ENCODE measurements around the gene C11orf52. TPM values are rescaled to one million over a fixed set of nuclear protein-coding genes. Genes with fewer than 3 reads are reported as not detected.

Gene C11orf52
- total RNA-seq, 2 donors from 2014 or later, result 1.5 to 8.3 TPM

DNA sequence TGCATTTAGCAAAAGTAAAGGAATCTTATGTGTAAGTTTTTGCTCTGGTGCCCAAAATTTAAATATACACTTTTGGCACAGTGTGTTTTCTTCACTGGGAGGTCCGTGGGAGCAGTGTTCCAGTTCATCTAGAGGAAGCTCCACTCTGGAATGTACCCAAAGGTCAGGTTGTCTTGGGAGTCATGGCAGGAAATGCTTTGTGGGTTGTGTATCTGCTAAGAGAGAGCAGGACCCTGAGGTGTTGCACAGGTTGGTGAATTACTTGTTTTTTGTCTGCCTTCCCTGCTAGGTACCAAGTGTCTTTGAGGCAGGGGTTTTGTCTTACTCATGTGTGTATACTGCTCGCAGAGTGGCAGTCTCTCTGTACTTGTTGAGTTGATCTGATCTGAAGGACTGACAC lies 55.7 kb downstream of the C11orf52 start:
- no peaks in the 10 kb centered on the region for H3K36me3 ChIP-seq
- peaks cover 0 to 35% of the 10 kb centered on the region in 2 donors for H3K4me1 ChIP-seq
- TF ChIP-seq, protein P1, sequence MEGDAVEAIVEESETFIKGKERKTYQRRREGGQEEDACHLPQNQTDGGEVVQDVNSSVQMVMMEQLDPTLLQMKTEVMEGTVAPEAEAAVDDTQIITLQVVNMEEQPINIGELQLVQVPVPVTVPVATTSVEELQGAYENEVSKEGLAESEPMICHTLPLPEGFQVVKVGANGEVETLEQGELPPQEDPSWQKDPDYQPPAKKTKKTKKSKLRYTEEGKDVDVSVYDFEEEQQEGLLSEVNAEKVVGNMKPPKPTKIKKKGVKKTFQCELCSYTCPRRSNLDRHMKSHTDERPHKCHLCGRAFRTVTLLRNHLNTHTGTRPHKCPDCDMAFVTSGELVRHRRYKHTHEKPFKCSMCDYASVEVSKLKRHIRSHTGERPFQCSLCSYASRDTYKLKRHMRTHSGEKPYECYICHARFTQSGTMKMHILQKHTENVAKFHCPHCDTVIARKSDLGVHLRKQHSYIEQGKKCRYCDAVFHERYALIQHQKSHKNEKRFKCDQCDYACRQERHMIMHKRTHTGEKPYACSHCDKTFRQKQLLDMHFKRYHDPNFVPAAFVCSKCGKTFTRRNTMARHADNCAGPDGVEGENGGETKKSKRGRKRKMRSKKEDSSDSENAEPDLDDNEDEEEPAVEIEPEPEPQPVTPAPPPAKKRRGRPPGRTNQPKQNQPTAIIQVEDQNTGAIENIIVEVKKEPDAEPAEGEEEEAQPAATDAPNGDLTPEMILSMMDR (IDR thresholded peaks at IDR 0.05), result no peak
- H3K9me3 ChIP-seq, result no peaks in the 10 kb centered on the region
- peak overlapping the region; percentile 91 to 94 for H3K27ac ChIP-seq
- no peak for DNase-seq (ENCODE audit: low spot score)
- H3K4me3 ChIP-seq, result no peak overlapping the region
- H3K27me3 ChIP-seq, result no peaks in the 10 kb centered on the region

DNA sequence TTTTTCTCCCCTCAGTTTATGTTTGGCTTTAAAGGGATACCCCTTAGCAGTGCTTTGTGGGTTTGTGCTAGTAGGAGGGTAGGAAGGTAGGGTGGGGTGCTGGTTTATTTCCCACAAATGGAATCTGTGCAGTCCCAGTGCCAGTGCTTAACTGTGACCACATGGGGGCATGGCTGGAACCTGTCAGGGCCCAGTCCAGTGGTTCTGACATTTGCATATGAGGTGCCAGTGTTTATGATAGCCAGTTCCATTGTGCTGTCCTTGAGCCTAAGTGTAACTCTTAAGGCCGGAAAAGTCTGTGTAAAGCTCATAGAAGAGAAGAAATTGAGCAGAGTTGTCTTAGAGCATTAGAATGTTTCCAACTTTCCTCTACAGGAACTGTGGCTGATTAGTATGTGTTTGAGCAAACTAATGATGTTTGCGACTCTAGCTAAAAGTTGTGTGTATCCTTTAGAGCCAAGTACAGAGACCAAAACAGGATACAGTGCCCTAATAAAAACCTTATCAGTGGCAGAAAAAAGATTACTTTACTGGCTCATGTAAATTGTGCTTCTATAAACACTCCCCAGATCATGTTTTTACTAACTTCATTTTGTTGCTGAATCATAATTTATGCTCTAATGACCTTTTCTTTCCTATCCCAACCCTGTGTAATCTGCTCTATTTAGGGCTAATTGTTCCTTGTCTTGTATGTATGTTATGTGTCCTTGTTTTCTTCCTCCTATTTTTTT lies 56.5 kb downstream of the C11orf52 start:
- Histone ChIP-seq H3K4me1 (peaks cover 0 to 41% of the 10 kb centered on the region in 2 donors), H3K36me3 (no peaks in the 10 kb centered on the region)
- DNase-seq (ENCODE audit: low spot score), result no peak

DNA sequence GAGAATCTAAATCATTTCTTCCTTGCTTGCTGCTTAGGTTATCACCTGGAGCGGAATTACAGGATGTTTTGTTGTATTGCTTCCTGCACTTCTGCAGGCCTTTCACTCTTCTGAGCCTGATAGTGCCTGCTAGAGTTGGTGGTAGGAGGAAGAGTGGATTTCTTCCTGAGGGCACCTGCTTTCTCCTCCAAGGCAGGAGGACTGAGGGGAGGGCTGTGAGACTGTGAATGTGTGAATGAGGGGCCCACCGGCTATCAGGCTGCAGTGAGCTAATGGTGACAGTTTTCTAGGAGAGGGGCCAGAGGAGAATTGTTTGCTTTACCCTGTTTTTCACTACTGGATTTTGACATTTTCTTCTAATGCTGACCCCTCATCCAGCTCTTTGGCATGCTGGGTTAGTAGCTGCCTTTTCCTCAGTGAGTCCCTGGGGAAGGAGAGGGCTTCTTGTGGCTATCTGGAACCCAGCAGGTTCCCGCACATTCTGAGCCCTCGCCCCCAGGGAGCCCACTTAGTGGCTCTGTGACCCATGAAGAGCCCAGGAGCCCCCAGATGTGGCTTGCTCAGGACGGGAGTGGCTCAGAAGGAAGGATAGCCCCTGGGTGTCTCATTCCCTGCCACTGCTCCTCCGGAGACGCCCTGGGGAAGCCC lies 57.5 kb downstream of the C11orf52 start:
- Histone ChIP-seq H3K36me3 (peaks cover 5% of the 10 kb centered on the region), H3K27ac (peak overlapping the region; percentile 91 to 94), H3K4me3 (peak overlapping the region; percentile 63 to 68), H3K4me1 (peaks cover 0 to 48% of the 10 kb centered on the region in 2 donors), H3K27me3 (no peaks in the 10 kb centered on the region), H3K9me3 (no peaks in the 10 kb centered on the region)
- TF ChIP-seq, protein P1 (IDR thresholded peaks at IDR 0.05), result no peak
- DNase-seq (ENCODE audit: low spot score), result no peak

More for the DNA sequence above, 56.5 kb downstream of the C11orf52 start:
- Histone ChIP-seq H3K9me3 (no peaks in the 10 kb centered on the region), H3K27me3 (no peaks in the 10 kb centered on the region), H3K27ac (peak overlapping the region; percentile 91 to 94), H3K4me3 (no peak overlapping the region)
- TF ChIP-seq, protein P1 (IDR thresholded peaks at IDR 0.05), result peak in 1 of 2 donors; percentile 56

Other genes starting within 250 kb of the C11orf52 start
- gene PPP2R1B, start 152.5 kb upstream of the C11orf52 start, total RNA-seq, result 10 to 100 TPM in 1 of 2 donors, 1 to 10 TPM in 1; 6.5 to 13.2 TPM
- gene ALG9, start 47.3 kb upstream of the C11orf52 start, total RNA-seq, result 10 to 100 TPM; 22.2 to 32.4 TPM
- gene FDXACB1, start 39.7 kb upstream of the C11orf52 start, total RNA-seq, result 1 to 10 TPM in 1 of 2 donors, under 1 TPM in 1; 0.90 to 2.0 TPM
- gene CFAP68, start 39.4 kb upstream of the C11orf52 start, total RNA-seq, result 10 to 100 TPM; 27.7 to 40.9 TPM
- 1,000 to 10,000 TPM; 2,961 to 3,608 TPM for gene CRYAB, start 7.1 kb upstream of the C11orf52 start, total RNA-seq
- gene HSPB2, start 6.2 kb upstream of the C11orf52 start, total RNA-seq, result 10 to 100 TPM in 1 of 2 donors, 1 to 10 TPM in 1; 5.5 to 13.0 TPM
- gene DIXDC1, start 18.4 kb downstream of the C11orf52 start, total RNA-seq, result 10 to 100 TPM; 25.7 to 50.9 TPM
- gene DLAT, start 106.5 kb downstream of the C11orf52 start, total RNA-seq, result 10 to 100 TPM; 58.5 to 98.1 TPM
- 1 to 10 TPM; 1.2 to 1.7 TPM for gene PIH1D2, start 155.1 kb downstream of the C11orf52 start, total RNA-seq
- gene NKAPD1, start 155.4 kb downstream of the C11orf52 start, total RNA-seq, result 1 to 10 TPM; 4.4 to 7.0 TPM
- 10 to 100 TPM; 54.3 to 61.4 TPM for gene TIMM8B, start 167.8 kb downstream of the C11orf52 start, total RNA-seq
- gene SDHD, start 168.0 kb downstream of the C11orf52 start, total RNA-seq, result 100 to 1,000 TPM; 113 to 166 TPM
- 10 to 100 TPM; 11.1 to 17.0 TPM for gene IL18, start 245.2 kb downstream of the C11orf52 start, total RNA-seq
- gene TEX12, start 248.5 kb downstream of the C11orf52 start, total RNA-seq, result not detected

All from right atrium auricular region (tissue), 2 donors.